GM18502 (cell line): ENCODE data around the gene MIA3.

ENCODE experiments used
- ATAC-seq: cut with Tn5 transposase; IDR thresholded peaks from one replicate; pipeline ENCODE4 v1.9.1; 2021; ENCODE audit warnings: mild to moderate bottlenecking; ENCODE audit not compliant: unreplicated experiment, poor library complexity

The MIA3 gene

GRCh38 chr1:222620566-222620965 is 2.7 kb downstream of the MIA3 start:
- no peak for ATAC-seq

GRCh38 chr1:222622765-222623164 is 4.9 kb downstream of the MIA3 start:
- no peak for ATAC-seq

GRCh38 chr1:222623458-222623857 is 5.6 kb downstream of the MIA3 start:
- ATAC-seq: no peak

GRCh38 chr1:222624214-222624613 is 6.3 kb downstream of the MIA3 start:
- no peak for ATAC-seq

- ATAC-seq: no peak
Measured at GRCh38 chr1:222627232-222627631, 9.3 kb downstream of the MIA3 start.

- no peak for ATAC-seq
Measured at GRCh38 chr1:222629921-222630535, 12.1 kb downstream of the MIA3 start.

- no peak for ATAC-seq
Measured at GRCh38 chr1:222631611-222632208, 13.8 kb downstream of the MIA3 start.

GRCh38 chr1:222632749-222633148 is 14.9 kb downstream of the MIA3 start:
- no peak for ATAC-seq

- ATAC-seq: peak; percentile 86
Measured at GRCh38 chr1:222634180-222635013, 16.5 kb downstream of the MIA3 start.

DNA sequence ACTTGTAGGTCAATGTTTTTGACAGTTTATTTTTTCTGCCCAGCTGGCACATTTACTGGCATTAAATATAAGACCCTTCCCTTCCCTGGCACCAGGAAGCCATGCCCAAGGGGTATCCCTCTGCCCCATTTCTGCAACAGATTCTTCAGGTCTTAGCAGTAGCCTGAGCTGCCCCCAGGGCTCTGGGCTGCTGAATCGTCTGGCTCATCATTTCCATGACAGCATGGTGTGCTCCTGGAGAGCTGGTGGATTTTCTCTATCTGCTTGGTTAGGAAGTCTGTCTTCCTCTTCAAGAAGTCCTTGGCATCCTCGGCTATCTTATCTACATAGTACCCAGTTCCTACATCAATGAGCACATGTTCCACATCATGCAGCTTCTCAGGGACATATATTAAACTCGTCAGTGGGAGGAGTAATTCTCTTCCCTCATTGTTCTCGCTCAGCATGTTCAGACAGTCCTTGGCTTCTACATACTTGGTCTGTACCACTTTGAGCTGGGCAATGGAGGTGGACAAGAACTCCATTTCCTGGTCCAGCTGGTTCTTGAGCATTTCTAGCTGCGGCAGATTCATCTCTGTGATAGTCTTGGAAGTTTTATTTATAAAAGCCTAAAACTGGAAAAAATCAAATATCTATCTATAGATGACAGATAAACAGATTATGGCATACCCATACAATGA is 23.5 kb downstream of the MIA3 start:
- no peak for ATAC-seq

DNA sequence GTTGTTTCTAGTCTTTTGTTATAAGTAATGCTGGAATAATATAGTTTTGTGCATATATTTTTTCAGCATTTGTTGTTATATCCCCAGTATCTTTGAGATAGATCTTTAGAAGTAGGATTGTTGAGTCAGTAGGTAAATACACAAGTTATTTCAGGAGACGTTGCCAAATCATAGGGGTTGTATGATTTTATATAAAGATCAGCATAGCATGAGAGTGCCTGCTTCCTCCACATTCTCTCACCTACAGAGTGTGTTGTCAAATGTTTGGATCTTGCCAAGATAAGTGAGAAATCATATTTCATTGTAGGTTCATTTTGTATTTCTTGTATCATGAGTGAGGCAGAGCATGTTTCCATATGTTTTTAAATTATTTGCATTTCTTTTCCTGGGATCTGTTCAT is 24.6 kb downstream of the MIA3 start:
- no peak for ATAC-seq

DNA sequence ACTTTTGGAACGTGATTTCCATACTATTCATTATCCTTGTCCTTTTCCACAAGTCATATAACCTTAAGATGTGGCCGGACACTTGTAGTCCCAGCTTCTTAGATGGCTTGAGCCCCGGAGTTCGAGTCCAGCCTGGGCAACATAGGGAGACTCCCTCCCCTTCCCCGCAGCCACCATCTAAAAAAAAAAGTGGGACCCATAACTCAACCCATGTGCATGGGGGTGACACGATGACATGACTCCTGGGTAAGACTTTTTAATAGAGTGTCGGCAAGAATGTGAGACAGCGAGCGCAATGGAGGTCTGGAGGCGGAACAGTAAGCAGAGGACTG is 25.7 kb downstream of the MIA3 start:
- no peak for ATAC-seq

- ATAC-seq: peak; percentile 97
Measured at GRCh38 chr1:222643938-222644635, 26.2 kb downstream of the MIA3 start.

- ATAC-seq: no peak
Measured at GRCh38 chr1:222644636-222644980, 26.7 kb downstream of the MIA3 start.

DNA sequence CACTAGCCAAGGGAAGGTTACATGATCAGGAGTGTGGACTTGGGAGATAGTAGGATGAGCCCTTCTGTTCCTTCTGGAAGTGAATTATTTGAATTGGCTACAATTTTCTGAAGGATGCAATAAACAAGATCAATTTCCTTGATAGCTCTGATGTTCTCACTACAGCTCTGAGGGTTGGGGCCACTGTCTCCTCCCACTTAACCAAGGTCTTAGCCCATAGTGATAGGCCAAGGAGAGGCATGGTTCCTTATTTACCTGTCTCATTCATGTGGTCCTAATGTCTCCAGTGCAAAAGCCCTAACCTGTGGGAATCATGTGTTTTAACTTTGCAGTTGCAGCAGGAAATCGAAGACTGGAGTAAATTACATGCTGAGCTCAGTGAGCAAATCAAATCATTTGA is 34.8 kb downstream of the MIA3 start:
- no peak for ATAC-seq

DNA sequence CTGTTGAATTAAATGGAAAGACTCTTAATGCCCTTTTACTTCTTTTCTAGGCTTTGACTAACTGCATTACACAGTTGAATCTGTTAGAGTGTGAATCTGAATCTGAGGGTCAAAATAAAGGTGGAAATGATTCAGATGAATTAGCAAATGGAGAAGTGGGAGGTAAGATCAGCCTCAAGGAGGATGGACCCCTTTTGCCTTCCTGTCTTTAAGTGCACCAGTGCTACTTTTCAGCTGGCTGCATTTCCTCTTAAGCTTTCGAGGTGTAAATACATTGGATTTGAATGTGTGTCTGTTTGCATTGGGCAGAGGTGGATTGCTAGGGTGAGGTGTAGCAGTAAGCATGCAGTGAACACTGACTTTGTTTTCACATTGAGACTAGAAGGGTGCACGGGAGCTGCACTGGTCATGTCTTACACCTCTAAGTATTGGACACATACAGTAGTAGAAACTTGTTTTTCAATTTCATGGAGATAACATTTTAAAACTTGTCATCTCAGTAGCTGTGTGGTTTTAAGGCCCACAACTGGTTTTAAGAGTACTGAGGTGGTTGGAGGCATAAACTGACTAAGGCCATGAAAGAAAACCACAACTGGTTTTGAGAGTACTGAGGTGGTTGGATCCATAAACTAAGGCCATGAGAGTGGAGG is 35.4 kb downstream of the MIA3 start:
- ATAC-seq: peak; percentile 71

DNA sequence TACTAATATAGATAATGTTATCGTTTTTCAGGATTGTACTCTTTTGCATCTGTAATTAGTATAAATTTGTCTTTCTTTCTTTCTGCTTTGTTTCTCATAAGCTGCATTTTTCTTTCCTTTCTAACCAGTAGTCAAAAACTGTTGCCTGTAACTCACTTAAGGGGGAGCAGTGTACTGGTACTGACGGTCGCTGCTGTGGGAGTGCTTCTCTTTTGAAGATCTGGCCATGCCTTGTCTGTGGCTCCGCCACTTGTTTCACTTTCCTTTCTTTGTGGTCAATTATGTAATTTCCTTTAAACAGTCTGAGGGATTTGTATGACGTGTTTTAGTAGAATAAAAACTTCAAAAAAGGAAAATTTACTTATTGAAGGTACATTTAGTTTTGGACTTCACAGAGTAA is 37.0 kb downstream of the MIA3 start:
- peak; percentile 94 for ATAC-seq

- ATAC-seq: no peak
Measured at GRCh38 chr1:222656391-222657155, 38.7 kb downstream of the MIA3 start.

- no peak for ATAC-seq
Measured at GRCh38 chr1:222657899-222658298, 40.0 kb downstream of the MIA3 start.
